Activated CD4-positive, alpha-beta T cell treated with anti-CD3 and anti-CD28 coated beads, Interleukin-2, amount 50 U/mL, for 16 hours (primary cell): ENCODE measurements around the gene COG5.
"Not testable (repeated sequence)": the region's sequence is repeated elsewhere in the genome, so short reads cannot be mapped to it uniquely, and the experiment has no call there.

ENCODE experiments used
- DNase-seq: peaks from one replicate; pipeline ENCODE4 v3.0.0-alpha.2; 2020

Gene COG5

DNA sequence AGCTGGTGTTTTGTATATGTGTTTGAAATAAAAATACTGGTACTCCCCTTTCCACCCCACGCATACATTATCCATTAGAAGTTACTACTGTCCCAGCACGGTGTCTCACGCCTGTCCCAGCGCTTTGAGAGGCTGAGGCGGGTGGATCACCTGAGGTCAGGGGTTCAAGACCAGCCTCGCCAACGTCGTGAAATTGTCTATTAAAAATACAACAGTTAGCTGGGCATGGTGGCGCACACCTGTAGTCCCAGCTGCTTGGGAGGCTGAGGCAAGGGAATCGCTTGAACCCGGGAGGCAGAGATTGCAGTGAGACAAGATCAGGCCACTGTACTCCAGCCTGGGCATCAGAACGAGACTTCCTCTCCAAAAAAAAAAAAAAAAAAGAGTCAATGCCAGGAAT lies 392.2 kb downstream of the COG5 start:
- no peak for DNase-seq

DNA sequence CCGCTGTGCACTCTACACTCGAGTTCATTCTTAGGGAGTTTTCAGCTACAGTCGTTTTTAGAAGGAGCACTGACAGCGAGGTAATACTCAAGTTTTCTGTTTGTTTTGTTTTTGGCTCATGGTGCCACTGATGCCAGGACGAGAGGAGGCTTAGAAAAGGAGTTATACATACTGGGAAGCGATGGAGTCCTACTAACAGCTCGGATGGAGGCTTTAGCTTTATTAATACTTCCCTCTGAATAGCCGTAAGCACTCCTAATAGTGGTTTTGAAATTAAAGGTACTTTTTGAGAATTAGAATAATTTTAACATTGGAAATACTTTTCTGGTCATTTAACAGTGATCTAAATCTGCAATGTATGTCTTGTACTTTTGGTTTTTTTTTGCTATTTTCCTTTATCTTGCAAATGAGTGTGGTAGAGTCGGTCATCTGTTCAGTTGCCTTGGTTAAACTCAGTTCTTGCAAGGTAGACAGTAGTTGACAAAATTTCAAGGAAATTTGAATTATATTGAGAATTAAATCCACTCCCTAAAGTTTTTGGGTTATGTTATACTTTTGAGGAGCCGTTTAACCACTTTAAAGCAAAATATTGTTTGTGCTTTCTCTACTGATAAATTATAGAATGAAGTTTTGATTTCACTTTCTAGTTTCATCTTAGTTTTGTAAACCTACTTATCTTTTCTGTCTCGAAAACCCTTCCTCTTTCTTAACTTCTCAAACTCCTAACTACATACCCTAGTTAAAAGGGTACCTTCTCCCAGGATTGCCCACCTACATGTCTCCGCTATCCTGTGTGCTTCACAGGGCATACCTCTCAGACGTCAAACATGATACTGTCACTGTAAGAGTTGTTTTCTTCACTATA lies 393.4 kb downstream of the COG5 start:
- DNase-seq, result no peak

DNA sequence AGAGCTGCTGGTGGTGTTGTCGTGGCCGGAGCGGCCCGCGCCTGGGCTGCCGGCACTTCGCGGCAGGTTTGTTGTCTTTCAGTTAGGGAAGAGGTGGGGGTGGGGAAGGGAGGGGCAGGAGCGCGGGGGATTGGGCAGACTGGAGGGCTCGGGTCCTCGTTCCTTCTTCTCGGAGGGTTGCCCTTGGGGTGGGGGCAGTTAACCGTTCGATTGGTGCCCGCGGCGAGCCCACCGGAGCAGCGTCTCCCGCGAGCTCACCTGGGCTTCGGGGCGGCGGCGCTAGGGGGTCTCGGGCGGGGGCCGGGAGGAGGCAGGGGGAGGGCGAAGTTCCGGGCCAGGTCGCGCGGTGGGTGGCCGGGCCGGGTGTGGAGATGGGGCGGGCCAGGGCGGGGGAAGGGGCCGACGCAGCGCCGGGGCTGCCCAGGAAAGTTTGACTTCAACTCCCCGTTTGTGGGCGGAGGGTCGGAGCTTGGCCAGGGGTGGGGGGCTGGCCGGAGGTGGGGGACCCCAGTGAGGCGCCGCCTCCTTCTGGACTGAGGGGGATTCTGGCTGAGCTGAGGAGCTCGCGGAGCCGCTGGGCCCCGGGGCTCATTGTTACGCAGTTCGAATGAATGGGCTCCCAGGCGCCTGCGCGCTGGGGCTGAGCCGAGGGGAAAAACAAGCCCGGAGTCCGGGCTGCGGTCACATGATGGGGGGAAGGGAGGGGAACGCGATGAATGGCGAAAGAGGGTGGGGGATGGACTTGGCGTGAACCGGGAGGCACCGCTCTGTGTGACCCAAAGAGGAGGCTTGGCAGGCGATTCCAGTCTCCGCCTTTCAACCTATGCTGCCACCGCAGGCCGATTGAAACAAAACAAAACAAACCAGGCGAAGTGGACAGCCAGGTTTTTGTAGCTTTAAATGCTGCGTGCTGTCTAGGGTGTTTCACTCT lies 394.3 kb downstream of the COG5 start:
- peak; percentile 94 for DNase-seq

DNA sequence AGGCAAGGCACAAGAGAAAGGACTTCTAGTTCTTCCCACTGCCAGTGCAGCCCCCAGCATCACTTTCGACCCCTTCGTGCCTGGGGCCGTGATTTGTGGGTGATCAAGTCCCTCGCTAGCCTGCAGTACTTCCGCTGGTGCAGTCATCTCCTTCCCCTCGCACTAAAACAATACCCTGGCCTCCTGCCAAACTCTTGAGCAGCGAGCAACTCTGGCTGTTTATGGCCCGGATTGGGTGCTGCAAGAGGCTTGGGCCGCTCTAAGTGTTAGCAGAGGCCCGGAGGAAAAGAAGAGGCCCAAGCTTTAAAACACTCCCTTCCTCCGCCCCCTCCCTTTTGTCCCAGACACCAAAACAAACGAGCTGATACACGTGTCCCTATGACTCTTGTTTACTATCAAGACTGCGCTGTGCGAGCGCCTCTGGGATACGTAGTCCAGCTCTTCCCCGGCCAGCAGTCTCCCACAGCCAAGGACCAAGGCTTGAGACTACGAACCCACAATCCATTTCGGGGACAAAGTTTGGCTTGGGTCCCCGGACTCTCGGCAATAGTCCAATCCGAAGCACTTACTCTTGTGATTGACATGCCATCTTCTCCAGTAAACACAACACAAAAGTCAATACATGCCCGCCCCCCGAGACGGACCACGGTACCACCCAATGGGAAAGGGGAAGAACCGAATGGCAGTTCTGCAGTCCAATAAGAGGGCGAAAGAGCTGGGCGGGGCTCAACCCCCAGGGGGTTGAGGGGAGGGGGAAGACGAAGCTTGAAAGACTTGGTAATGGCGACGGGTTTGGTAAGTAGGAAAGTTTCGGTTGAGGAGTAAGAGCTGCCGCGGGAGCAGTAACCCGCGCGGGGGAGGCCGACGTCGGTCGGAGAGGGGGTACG lies 395.2 kb downstream of the COG5 start, which contains the start of gene HBP1:
Gene HBP1, plus strand, starts transcription at position 771 of the 887 bp plus-strand sequence. CDS start 10,891 bp downstream, outside the sequence.
- DNase-seq, result peak; percentile 99

DNA sequence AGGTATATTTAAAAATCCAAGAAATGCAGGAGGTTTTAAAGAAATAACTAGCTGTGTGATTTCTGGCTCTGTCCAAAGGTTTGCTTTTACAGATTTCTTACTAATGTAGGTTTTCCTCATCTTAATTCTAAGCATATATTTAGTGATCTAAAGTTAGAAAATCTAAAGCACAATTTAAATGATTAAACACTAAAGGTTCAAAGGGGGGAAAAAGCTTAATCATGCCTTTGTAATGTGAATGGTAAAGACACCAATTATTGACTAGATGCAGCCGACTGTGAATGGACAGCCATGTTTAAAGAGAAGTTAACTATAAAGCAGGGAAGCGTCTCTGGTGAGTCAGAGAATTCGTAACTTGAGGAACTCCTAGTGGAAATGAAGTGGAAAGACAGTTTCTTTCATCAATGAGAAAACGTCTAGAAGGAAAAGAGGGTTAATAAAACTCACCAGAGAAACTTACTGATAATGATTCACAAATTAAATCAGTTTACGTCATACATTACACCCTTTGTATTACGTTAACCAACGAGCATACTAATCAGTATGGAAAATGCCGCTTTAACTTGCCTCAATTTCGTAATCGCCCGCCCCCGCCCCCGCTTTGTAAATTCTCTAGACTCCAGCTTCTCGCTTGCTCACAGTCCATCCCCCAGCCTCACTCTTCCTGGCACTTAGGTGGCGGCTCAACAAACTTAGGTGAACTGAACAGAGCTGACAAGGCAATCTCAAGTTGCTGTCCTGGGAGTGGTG lies 396.1 kb downstream of the COG5 start:
- DNase-seq, result peak; percentile 36

DNA sequence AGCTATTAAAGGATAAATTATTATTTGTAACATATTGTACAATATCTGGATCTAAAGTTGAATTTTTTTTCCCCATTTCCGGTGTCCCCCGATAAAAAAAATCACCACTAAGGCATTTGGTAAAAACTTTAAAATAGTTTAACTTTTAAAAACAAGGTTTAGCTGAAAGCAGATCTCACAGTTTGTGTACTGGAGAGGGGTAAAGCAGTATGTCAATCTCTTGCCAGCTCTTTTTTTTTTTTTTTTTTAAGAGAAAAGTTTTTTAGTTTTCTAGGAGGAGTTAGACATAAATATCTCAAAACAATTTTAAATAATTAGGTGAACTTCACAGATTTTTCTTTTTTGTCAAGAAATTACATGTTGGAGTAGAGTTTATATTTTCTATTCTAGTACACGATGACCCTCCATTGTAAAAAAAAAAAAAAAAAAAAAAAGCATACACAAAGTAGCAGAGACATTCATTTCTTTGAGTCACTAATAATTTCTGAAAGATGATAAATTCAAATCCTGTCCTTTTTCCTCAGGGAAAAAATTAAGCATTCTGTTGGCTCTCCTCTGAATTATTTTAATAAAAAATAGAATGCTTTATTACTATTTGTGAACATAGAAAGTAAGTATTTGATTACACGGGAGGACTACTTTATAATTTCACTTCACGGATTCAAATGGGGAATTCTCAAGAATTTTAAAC lies 396.8 kb downstream of the COG5 start:
- no peak for DNase-seq

DNA sequence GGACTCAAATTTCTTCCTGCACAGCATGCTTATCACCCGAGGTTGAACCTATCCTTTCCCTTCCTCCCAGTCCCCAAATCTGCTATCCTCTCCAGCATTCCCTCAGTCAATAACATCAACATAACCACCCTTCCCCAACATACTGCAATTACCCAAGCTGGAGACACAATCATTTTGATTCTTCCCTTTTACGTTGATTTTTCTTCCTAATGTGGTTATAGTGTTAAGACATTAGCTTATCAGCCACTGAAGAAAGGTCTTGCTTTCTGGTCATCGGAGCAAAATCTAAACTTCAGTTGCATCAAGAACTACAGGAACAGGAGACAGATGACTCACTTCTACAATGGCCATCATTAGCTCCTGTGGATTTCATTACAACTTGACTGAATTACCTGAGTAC lies 398.4 kb downstream of the COG5 start:
- no peak for DNase-seq

DNA sequence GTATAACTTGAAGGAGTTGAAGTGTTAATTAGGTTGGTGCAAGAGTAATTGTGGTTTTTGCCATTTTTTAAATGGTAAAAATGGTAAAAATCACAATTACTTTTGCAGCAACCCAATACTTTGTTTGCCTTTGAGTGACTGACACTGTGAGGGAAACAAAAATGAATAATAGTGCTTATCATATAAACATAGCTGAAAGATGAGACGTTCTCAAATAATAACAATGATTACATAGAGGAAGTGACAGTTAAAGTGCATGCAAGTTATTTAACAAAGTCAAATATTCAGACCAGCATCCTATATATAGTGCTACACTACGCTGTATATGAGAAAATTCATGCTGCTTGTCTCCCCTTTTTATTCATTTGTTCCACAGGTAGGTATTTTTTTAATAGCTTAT lies 399.6 kb downstream of the COG5 start:
- DNase-seq, result no peak

DNA sequence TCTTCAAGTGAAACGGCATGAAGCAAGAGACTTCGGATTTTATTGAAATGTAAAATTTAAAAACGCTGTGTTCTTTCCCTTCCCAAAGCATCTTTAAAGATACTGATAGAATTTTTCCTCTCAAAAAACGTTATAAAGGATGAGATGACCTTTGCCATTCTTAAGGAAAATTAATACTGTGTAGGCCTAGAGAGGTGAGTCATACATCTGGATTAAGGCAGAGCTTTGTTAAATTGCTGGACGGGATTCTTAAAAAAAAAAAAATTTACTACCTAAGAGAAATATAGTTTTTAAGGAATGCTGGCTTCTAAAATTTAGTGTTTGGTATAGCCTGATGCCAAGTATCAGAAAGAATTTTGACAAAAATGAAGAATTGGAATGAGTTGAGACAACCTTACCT lies 401.2 kb downstream of the COG5 start:
- DNase-seq, result no peak

DNA sequence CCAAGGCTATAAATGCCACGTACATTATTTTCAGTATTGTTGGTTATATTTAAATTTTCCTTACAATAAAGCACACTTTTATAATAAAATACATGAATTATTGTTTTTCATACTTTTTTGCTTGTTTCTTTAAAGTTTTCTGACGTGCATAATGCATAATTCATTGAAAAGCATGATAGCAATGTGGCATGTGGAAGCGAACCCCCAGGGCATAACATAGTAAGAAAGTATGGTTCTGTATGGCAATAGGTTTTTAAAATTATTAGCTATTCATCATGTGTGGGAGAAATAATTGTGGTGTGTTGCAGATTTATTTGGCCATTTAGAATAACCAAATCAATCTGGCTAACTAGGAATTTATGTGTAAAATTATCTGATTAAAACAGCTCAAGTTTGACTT lies 402.3 kb downstream of the COG5 start:
- no peak for DNase-seq

DNA sequence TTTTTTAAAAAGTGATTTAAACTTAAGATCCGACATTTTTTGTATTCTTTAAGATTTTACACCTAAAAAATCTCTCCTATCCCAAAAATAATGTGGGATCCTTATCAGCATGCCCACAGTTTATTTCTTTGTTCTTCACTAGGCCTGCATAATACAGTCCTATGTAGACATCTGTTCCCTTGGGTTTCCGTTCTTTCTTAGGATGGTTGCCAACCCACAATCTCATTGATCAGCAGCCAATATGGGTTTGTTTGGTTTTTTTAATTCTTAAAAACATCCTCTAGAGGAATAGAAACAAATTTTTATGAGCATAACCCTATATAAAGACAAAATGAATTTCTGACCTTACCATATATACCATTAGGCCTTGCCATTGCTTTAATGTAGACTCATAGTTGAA lies 403.3 kb downstream of the COG5 start:
- no peak for DNase-seq

DNA sequence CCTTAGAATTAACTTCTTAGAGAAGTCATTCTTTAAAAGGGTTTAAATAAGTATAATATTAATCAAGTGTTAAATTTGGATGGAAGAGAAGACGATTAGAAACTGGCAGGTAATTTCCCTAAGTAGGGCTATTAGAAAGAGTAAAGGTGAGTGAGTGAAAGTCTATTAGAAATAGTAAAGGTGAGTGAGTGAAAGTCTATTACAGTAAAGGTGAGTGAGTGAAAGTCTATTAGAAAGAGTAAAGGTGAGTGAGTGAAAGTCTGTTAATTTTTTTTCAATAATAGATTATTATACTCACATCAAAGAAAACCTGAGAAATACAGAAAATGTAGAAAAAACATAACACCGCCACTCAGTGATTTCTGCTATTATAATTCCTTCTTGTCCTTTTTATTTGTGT lies 405.7 kb downstream of the COG5 start:
- DNase-seq, result no peak

DNA sequence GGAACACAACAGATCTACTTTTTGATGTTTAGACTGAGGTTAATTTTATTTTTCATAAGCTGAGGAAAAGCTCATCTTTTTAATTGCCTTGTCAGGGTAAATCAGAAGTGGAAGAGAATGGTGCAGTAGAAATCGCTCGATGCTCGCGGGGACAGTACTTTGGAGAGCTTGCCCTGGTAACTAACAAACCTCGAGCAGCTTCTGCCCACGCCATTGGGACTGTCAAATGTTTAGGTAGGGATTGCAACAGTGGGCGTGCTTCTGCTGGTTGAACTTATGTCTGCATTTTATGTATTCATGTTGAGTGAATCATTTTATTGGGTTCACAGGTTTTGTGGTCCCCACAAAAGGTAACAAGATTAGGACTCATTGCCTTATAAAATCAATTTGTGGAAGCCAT lies 406.6 kb downstream of the COG5 start:
- DNase-seq, result no peak

DNA sequence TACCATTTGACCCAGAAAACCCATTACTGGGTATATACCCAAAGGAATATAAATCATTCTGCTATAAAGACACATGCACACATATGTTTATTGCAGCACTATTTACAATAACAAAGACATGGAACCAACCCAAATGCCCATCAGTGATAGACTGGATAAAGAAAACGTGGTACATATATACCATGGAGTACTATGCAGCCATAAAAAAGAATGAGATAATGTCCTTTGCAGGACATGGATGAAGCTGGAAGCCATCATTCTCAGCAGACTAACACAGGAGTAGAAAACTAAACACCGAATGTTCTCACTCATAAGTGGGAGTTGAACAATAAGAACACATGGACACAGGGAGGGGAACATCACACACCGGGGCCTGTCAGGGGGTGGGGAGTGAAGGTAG lies 408.0 kb downstream of the COG5 start:
- not testable (repeated sequence) for DNase-seq

DNA sequence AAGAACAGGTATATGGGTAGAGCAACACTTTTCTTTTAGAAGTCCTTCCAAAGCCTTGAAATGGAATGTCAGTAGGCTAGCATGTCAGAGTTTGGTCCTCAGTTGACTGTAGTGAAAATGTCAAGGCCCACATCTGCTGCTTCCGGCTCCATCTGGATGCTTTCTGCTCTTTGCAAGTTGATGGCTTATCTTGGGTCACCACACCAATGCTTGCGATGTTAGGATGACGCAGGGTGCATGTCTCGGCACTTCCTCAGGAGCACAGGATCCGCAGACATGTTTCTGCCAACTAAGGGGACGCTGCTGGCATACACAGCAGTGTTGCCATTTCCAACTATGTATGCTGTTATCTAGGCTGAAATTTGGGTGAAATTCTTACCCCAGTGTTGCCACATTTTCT lies 408.9 kb downstream of the COG5 start:
- DNase-seq, result no peak

DNA sequence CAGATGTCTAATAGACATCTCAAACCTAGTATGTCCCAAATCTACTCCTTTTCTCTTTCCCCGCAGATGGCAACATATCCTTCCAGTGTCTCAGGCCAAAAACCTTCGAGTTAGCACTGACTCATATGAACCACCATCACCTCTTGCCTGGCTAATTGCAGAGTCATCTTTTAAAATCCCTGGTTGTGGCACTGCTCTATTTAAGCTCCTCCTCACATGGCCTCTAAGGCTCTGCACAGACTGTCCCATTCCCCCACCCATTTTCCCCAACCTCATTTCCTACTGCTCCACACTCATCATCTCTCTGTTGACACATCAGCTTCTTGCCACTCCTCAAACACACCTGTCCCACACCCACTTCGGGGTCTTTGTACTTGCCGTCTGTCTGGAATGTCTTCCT lies 411.7 kb downstream of the COG5 start:
- DNase-seq, result no peak
